AG10803 (cell line): ENCODE results near the gene PKLR.
A peak's percentile ranks its signal among the peaks of the same experiment; 100 is the strongest.
"Not testable (repeated sequence)": the region's sequence is repeated elsewhere in the genome, so short reads cannot be mapped to it uniquely, and the experiment has no call there.

Source experiments
- DNase-seq: peaks from one replicate; pipeline ENCODE4 v3.0.0; 2010; ENCODE audit warnings: low read depth
- H3K4me3 ChIP-seq: 2 replicates; pipeline ENCODE4 v1.5.1; 2011; ENCODE audit warnings: mild to moderate bottlenecking, low read length, control low read depth
- CTCF ChIP-seq: conservative IDR thresholded peaks from 2 replicates; pipeline ENCODE4 v1.5.1; 2011; ENCODE audit warnings: mild to moderate bottlenecking, low read length, control low read depth, inconsistent platforms

Gene PKLR

GRCh38 chr1:155250633-155251449 is 50.4 kb downstream of the PKLR start:
- DNase-seq: peak; percentile 87
- H3K4me3 ChIP-seq: no peak overlapping the region
- TF ChIP-seq CTCF: peak; percentile 99

- no peak for TF ChIP-seq CTCF
- H3K4me3 ChIP-seq: no peak overlapping the region
- DNase-seq: no peak
These were observed 51.0 kb downstream of the PKLR start for GRCh38 chr1:155250246-155250632.

GRCh38 chr1:155247667-155248553 is 53.3 kb downstream of the PKLR start:
- TF ChIP-seq CTCF: no peak
- H3K4me3 ChIP-seq: no peak overlapping the region
- no peak for DNase-seq

- not testable (repeated sequence) for DNase-seq, H3K4me3 ChIP-seq
These were observed 54.4 kb downstream of the PKLR start for GRCh38 chr1:155246796-155247195.

- H3K4me3 ChIP-seq: peak overlapping the region; percentile 75
- DNase-seq: no peak
- no peak for TF ChIP-seq CTCF
These were observed 56.1 kb downstream of the PKLR start for GRCh38 chr1:155245163-155245524.

- H3K4me3 ChIP-seq: peak overlapping the region; percentile 75
- TF ChIP-seq CTCF: peak; percentile 25
- DNase-seq: peak; percentile 100
These were observed 56.7 kb downstream of the PKLR start for GRCh38 chr1:155244368-155245162.

- DNase-seq: no peak
- peak overlapping the region; percentile 75 for H3K4me3 ChIP-seq
- no peak for TF ChIP-seq CTCF
These were observed 58.4 kb downstream of the PKLR start for GRCh38 chr1:155242805-155243358.
